Natural killer cell treated with Interleukin-12 subunit alpha and Interleukin-12 subunit beta and Interleukin-15 and Interleukin-18, amount 100 ng/mL, for 72 hours (primary cell): ENCODE measurements around the gene ADAMTS10. TPM values are rescaled to one million over a fixed set of nuclear protein-coding genes. Genes with fewer than 3 reads are reported as not detected.
"Not testable (repeated sequence)": the region's sequence is repeated elsewhere in the genome, so short reads cannot be mapped to it uniquely, and the experiment has no call there.

Source experiments
- ATAC-seq, 2 donors: fragments of 150-1000 bp; cut with Tn5 transposase in 1 of 2; sonication (Bioruptor Pico), chemical (Tn5 transposase) in 1 of 2; 2 replicates each; pipeline ENCODE4 v1.10.0; 2021
- DNase-seq: peaks from one replicate; pipeline ENCODE4 v3.0.0; 2022; ENCODE audit warnings: low spot score
- H3K27ac Mint-ChIP-seq, 2 donors: 1 replicate in 1 of 2; 2 replicates in 1 of 2; pipeline ENCODE4 v1.8.0; 2022; ENCODE audit warnings: mixed read lengths in 2 of 2, mild to moderate bottlenecking in 1 of 2, moderate library complexity in 1 of 2
- H3K27me3 Mint-ChIP-seq, 2 donors: 1 replicate in 1 of 2; 2 replicates in 1 of 2; pipeline ENCODE4 v1.8.0; 2022; ENCODE audit warnings: mixed read lengths in 2 of 2
- H3K36me3 Mint-ChIP-seq: one replicate; pipeline ENCODE4 v1.8.0; 2022; ENCODE audit warnings: mixed read lengths
- H3K4me1 Mint-ChIP-seq, 2 donors: 1 replicate in 1 of 2; 2 replicates in 1 of 2; pipeline ENCODE4 v1.8.0; 2022; ENCODE audit warnings: low read depth in 2 of 2, mixed read lengths in 2 of 2, mild to moderate bottlenecking in 1 of 2
- H3K4me3 Mint-ChIP-seq: one replicate; pipeline ENCODE4 v1.8.0; 2022; ENCODE audit warnings: mixed read lengths
- H3K9me3 Mint-ChIP-seq: 2 replicates; pipeline ENCODE4 v1.8.0; 2022; ENCODE audit warnings: mixed read lengths
- total RNA-seq, 2 donors: library from RNA; stranded (reverse); gene quantifications; one replicate each; pipeline ENCODE4 v1.2.3, GENCODE V29; 2022

The ADAMTS10 gene
- total RNA-seq, 2 donors from 2014 or later: 8.2 to 11.3 TPM

DNA sequence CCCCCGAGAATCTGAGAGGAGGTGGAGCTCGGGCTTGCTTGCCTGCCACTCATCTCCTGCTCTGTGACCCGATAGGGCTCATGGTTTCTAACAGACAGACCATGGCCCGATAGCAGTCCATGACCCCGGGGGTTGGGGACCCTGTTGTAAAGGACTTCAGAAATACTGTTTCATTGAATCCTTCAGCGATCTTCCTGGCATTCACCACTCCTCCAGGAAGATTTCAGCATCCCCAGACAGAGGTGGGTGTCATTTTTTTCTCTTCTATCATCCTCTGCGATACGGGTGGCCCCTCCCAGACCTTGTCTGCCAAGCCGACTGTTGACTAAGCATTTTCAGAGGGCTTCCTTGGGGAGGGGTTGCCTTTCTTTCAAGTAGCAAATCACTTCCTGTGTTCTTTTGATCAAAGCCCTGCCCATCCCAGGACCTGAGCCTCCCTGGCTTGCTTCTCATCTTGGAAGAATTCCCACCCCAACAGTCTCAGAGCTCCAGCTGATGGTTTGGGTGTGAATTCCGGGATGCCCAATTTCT is 35.0 kb downstream of the ADAMTS10 start:
- Mint-ChIP-seq H3K27ac (peak overlapping the region; percentile 73 to 89), H3K9me3 (peaks cover 3% of the 10 kb centered on the region), H3K4me1 (peaks cover 64 to 68% of the 10 kb centered on the region in 2 donors), H3K4me3 (peak overlapping the region; percentile 94), H3K27me3 (no peaks in the 10 kb centered on the region), H3K36me3 (peaks cover 12% of the 10 kb centered on the region)
- ATAC-seq: peak; percentile 52 to 53
- no peak for DNase-seq

DNA sequence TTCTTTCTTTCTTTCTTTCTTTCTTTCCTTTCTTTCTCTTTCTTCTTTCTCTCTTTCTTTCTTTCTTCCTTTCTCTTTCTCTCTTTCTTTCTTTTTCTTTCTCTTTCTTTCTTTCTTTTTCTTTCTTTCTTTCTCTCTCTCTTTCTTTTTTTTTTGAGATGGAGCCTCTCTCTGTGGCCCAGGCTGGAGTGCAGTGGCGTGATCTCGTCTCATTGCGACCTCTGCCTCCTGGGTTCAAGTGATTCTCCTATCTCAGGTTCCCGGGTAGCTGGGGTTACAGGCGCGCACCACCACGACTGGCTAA is 35.9 kb downstream of the ADAMTS10 start:
- not testable (repeated sequence) for DNase-seq, H3K27me3 Mint-ChIP-seq, H3K9me3 Mint-ChIP-seq, ATAC-seq
- peak overlapping the region; percentile 94 for H3K4me3 Mint-ChIP-seq
- H3K4me1 Mint-ChIP-seq: peaks cover 70 to 71% of the 10 kb centered on the region in 2 donors
- H3K36me3 Mint-ChIP-seq: peaks cover 12% of the 10 kb centered on the region
- peak overlapping the region; percentile 73 to 89 for H3K27ac Mint-ChIP-seq

DNA sequence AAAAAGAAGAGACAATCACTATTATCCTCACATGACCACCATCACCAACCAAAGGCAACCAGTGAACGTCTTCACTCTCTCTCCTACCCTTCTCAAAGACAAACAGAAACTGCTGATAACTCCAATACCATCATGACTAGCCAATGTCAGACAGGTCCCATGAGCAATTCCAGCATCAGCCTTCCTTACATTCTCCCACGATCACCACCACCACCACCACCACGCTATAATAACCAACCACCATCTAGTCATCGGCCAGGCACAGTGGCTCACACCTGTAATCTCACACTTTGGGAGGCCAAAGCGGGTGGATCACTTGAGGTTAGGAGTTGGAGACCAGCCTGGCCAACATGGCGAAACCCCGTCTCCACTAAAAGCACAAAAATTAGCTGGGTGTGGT is 37.2 kb downstream of the ADAMTS10 start:
- Mint-ChIP-seq H3K27ac (peak overlapping the region; percentile 73 to 89), H3K4me1 (peaks cover 74% of the 10 kb centered on the region in 2 donors), H3K9me3 (peaks cover 3% of the 10 kb centered on the region), H3K27me3 (no peaks in the 10 kb centered on the region), H3K4me3 (peak overlapping the region; percentile 94), H3K36me3 (peaks cover 12% of the 10 kb centered on the region)
- DNase-seq (no peak), ATAC-seq (peak in 1 of 2 donors; percentile 2)

DNA sequence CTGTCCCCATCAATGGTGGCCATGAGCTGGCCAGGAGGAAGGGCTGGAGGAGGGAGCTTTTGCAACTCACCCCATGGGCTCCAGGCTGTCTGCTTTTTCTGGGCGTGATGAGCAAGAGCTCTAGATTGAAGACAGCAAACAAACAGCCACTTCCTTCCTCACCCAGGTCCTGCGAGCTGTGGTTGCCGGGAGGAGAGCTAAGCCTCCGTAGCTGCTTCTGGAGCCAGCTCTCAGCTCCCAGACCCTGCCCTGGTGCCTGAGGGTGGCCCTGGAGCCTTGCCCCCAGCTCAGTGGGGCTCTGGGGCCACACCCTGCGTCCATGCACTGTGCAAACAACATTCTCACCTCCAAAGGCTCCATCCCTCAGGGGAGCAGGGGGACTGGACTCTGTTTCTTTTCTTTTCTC is 39.5 kb downstream of the ADAMTS10 start:
- ATAC-seq (peak; percentile 44 to 58), DNase-seq (peak; percentile 71)
- Mint-ChIP-seq H3K27me3 (no peaks in the 10 kb centered on the region), H3K4me3 (peak overlapping the region; percentile 69), H3K4me1 (peaks cover 72 to 79% of the 10 kb centered on the region in 2 donors), H3K27ac (peak overlapping the region; percentile 73 to 89), H3K36me3 (peaks cover 12% of the 10 kb centered on the region), H3K9me3 (peaks cover 3% of the 10 kb centered on the region)

DNA sequence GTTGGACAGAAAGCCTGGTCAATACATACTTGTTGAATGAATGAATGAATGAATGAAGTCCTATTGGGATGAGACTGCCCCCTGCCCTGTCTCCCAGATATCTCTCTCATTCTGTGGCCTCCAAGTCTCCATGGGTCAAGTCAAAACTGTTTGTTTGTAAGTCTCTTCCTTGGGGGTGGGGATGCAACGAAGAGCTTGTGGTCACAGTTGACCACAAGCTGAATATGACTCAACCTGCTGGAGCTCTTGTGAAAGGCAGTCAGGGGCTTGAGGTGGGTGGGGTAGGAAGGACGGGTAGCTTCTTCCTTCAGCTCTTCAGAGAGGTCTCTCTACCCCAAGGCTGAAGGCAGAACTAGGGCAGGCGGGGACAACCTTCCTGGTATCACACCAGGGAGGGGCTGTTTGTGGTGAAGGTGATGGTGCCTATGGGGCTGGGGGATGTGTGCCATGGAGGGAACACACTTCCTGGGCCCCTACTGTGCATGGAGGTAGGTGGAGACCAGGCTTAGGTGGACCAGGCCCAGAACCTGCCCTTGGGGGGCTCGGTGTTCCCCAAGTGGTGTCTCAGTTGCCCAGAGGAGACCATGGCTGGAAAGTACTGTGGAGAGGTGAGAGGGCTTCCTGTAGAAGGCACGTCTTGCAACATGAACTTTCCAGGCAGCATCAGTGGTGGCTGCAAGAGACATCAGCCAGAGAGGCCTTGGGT is 41.3 kb downstream of the ADAMTS10 start:
- peak; percentile 89 to 91 for ATAC-seq
- Mint-ChIP-seq H3K4me3 (peak overlapping the region; percentile 69), H3K9me3 (peaks cover 3% of the 10 kb centered on the region), H3K4me1 (peaks cover 72 to 73% of the 10 kb centered on the region in 2 donors), H3K27me3 (no peaks in the 10 kb centered on the region), H3K36me3 (peaks cover 12% of the 10 kb centered on the region), H3K27ac (peak overlapping the region; percentile 73 to 89)
- peak; percentile 94 for DNase-seq

DNA sequence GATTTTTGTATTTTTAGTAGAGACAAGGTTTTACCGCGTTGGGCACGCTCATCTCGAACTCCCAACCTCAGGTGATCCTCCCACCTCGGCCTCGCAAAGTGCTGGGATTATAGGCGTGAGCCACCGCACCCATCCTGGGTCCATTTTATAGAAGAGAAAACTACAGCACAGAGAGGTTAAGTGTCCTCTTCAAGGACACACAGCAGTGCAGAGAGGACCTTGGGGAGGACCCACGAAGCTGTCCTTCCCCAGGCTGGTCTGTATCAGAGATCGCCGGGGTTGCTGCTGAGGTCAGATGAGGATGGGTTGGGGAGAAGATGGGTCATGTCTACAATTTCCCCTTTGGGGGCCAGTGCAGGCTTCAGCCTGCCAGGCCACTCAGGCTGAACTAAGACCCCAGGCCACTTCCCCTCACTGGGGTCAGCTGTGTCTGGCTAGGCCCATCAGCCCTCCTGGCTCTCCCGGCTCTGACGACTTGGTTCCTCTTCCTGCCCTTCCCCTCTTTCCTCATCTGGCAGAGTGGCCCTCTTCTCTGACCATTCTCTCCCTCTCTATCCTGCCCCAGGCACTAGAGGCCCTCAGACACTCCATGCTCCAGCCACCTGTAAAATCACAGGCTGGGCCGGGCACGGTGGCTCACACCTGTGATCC is 42.9 kb downstream of the ADAMTS10 start:
- no peaks in the 10 kb centered on the region for H3K9me3 Mint-ChIP-seq
- ATAC-seq (no peak), DNase-seq (no peak)
- H3K27ac Mint-ChIP-seq: peak overlapping the region; percentile 73 to 89
- H3K4me3 Mint-ChIP-seq: peak overlapping the region; percentile 69
- H3K27me3 Mint-ChIP-seq: no peaks in the 10 kb centered on the region
- H3K36me3 Mint-ChIP-seq: no peaks in the 10 kb centered on the region
- H3K4me1 Mint-ChIP-seq: peaks cover 70 to 73% of the 10 kb centered on the region in 2 donors

DNA sequence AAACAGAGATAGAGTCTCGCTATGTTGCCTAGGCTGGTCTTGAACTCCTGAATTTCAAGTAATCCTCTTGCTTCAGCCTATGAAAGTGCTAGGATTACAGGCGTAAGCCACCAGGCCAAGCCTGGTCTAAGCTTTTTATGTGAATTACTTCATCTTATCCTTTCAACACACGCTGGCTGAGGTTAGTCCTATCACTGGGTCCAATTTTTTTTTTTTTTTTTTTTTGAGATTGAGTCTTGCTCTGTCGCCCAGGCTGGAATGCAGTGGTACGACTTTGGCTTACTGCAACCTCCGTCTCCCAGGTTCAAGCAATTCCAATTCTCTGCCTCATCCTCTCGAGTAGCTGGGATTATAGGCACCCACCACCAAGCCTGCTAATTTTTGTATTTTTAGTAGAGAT is 43.7 kb downstream of the ADAMTS10 start:
- peak overlapping the region; percentile 73 to 89 for H3K27ac Mint-ChIP-seq
- peaks cover 62 to 65% of the 10 kb centered on the region in 2 donors for H3K4me1 Mint-ChIP-seq
- H3K36me3 Mint-ChIP-seq: no peaks in the 10 kb centered on the region
- ATAC-seq (no peak), DNase-seq (no peak)
- H3K9me3 Mint-ChIP-seq: no peaks in the 10 kb centered on the region
- H3K4me3 Mint-ChIP-seq: peak overlapping the region; percentile 69
- H3K27me3 Mint-ChIP-seq: no peaks in the 10 kb centered on the region

DNA sequence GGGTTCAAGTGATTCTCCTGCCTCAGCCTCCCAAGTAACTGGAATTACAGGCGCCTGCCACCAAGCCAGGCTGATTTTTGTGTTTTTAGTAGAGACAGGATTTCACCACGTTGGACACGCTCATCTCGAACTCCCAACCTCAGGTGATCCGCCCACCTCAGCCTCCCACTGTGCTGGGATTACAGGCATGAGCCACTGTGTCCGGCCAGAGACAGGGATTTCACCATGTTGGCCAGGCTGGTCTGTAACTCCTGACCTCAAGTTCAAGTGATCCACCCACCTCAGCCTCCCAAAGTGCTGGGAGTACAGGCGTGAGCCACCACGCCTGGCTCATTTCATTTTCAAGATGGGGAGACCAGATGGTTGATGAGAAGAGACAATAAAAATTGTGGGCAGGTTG is 45.6 kb downstream of the ADAMTS10 start:
- not testable (repeated sequence) for H3K27me3 Mint-ChIP-seq, H3K9me3 Mint-ChIP-seq, ATAC-seq, DNase-seq, H3K36me3 Mint-ChIP-seq
- H3K4me3 Mint-ChIP-seq: peak overlapping the region; percentile 58
- H3K4me1 Mint-ChIP-seq: peaks cover 58 to 64% of the 10 kb centered on the region in 2 donors
- peak overlapping the region; percentile 85 to 95 for H3K27ac Mint-ChIP-seq

DNA sequence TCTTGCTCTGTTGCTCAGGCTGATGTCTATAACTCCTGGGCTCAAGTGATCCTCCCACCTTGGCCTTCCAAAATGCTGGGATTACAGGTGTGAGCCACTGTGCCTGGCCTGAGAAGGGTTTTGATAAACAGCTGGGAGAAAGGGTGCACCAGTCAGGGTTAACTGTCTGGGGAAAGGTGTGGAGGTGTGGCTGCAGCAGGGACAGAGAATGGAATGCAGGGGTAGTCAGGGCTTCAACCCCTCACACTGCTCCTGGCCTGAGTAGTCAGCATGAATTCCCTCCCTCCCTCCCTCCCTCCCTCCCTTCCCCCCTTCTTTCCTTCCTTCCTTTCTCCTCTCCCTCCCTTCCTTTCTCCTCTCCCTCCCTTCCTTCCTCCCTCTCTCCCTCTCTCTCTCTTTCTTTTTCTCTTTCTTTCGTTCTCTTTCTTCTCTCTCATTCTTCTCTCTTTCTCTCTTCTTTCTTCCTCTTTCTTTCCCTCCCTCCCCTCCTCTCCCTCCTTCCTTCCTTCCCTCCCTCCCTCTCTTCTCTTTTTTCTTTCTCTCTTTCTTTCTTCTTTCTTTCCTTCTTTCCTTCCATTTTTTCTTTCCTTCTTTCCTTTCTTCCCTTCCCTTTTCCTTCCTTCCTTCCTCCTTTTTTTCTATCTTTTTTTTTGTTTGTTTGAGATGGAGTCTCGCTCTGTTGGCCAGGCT is 49.3 kb downstream of the ADAMTS10 start:
- Mint-ChIP-seq H3K4me1 (peaks cover 52% of the 10 kb centered on the region in 2 donors), H3K27ac (peak overlapping the region; percentile 85 to 95), H3K36me3 (no peaks in the 10 kb centered on the region), H3K9me3 (no peaks in the 10 kb centered on the region), H3K27me3 (no peaks in the 10 kb centered on the region), H3K4me3 (peak overlapping the region; percentile 9)
- ATAC-seq: no peak
- no peak for DNase-seq

DNA sequence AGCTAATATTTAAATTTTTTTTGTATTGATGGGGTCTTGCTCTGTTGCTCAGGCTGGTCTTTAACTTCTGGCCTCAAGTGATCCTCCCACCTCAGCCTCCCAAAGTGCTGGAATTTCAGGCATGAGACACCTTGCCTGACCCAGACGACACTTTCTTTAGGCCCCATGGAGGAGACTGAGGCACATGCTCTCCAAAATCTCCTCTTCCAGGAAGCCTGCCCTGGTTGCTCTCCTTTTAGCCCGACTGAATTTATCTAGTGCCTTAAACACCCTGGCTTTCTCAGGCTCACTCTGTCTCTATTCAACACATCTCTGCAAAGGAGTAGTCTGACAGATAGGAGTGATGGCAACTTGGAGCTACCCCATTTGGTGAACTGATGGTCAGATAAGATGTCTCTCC is 52.2 kb downstream of the ADAMTS10 start:
- no peak for DNase-seq
- peak overlapping the region; percentile 53 for H3K4me3 Mint-ChIP-seq
- H3K36me3 Mint-ChIP-seq: peaks cover 7% of the 10 kb centered on the region
- ATAC-seq: no peak
- peak overlapping the region; percentile 91 to 99 for H3K27ac Mint-ChIP-seq
- peaks cover 33 to 39% of the 10 kb centered on the region in 2 donors for H3K4me1 Mint-ChIP-seq
- no peaks in the 10 kb centered on the region for H3K9me3 Mint-ChIP-seq
- no peaks in the 10 kb centered on the region for H3K27me3 Mint-ChIP-seq

DNA sequence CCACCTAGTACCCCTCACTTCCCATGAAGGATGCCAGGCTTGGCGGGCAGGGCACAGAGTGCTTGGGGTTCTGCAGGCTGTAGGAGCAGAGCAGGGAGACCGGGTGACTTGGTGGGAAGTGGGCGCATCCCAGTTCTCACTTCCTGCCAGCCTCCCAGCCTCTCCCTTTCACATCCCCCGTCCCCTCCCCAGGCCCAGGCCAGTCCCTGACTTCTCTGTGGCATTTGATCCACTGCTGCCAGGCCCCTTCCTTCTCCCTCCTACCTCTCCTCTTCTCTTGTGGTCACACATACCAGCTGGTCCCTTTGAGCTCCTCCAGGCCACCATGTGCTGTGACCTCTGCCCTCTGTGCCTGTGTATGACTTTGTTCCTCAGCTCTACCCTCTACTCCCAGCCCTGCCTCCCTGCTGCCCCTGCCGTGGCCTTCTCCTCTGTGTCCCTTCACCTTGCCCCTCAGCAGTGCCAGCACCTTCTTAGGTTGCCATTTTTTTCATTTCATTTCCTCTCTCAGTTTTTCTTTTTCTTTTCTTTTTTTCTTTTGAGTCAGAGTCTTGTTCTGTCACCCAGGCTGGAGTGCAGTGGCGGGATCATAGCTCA is 52.8 kb downstream of the ADAMTS10 start:
- H3K9me3 Mint-ChIP-seq: no peaks in the 10 kb centered on the region
- DNase-seq: no peak
- ATAC-seq: peak; percentile 59 to 61
- H3K36me3 Mint-ChIP-seq: peaks cover 11% of the 10 kb centered on the region
- H3K27ac Mint-ChIP-seq: peak overlapping the region; percentile 91 to 99
- H3K4me1 Mint-ChIP-seq: peaks cover 32 to 36% of the 10 kb centered on the region in 2 donors
- H3K27me3 Mint-ChIP-seq: no peaks in the 10 kb centered on the region
- H3K4me3 Mint-ChIP-seq: peak overlapping the region; percentile 53

DNA sequence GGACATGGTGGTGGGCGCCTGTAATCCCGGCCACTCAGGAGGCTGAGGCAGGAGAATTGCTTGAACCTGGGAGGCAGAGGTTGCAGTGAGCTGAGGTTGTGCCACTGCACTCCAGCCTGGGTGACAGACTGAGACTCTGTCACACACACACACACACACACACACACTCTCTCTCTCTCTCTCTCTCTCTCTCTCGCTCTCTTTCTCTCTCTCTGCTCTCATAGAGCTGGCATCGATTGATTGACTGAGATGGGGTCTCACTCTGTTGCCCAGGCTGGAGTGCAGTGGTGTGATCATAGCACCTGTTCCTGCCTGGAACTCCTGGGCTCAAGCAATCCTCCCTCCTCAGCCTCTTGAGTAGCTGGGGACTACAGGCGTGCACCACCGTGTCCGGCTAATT is 56.8 kb downstream of the ADAMTS10 start:
- not testable (repeated sequence) for ATAC-seq, H3K9me3 Mint-ChIP-seq, H3K27me3 Mint-ChIP-seq, DNase-seq, H3K4me3 Mint-ChIP-seq
- peaks cover 24 to 28% of the 10 kb centered on the region in 2 donors for H3K4me1 Mint-ChIP-seq
- H3K27ac Mint-ChIP-seq: peak overlapping the region; percentile 64 to 82
- peaks cover 19% of the 10 kb centered on the region for H3K36me3 Mint-ChIP-seq

DNA sequence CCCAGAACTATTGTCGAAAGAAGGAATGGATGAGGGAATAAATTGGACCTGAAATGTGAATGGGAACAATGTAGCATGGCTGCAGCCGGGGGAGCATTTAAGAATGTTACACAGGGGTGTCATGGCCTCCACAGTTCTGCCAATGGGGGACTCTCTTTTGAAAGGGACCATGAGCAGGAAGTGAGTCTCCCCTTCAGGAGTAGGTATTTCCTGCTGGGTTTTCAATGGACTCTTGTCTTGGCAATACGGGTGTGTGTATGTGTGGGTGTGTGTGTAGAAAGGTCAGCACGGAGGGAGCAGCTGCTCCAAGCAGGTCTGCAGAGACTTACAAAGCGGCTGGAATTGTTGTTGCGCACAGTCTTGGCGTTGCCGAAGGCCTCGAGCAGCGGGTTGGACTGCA is 57.7 kb downstream of the ADAMTS10 start:
- no peak for ATAC-seq
- Mint-ChIP-seq H3K9me3 (no peaks in the 10 kb centered on the region), H3K27me3 (no peaks in the 10 kb centered on the region), H3K4me1 (peaks cover 23 to 25% of the 10 kb centered on the region in 2 donors), H3K36me3 (peaks cover 19% of the 10 kb centered on the region), H3K4me3 (no peak overlapping the region), H3K27ac (peak overlapping the region; percentile 31 to 39)
- no peak for DNase-seq
